HepG2 (cell line): ENCODE measurements around the gene LRP10. TPM values are rescaled to one million over a fixed set of nuclear protein-coding genes. Genes with fewer than 3 reads are reported as not detected.

Experiments
- ATRX ChIP-seq: sonication (generic); formaldehyde crosslinking; IDR thresholded peaks from 2 replicates; pipeline ENCODE4 v1.4.0; 2020; ENCODE audit warnings: missing genetic modification reagents, borderline replicate concordance
- GATAD2A ChIP-seq: IDR thresholded peaks from 2 replicates; pipeline ENCODE4 v1.6.1; 2016
- HDAC6 ChIP-seq: fragments of 200-600 bp; sonication (generic); IDR thresholded peaks from 2 replicates; pipeline ENCODE4 v1.7.0; 2017; ENCODE audit warnings: mild to moderate bottlenecking, antibody characterized with exemption, low read length, low read depth
- MXI1 ChIP-seq: IDR thresholded peaks from 3 replicates; pipeline ENCODE4 v1.6.1; 2012; ENCODE audit warnings: low read depth, low read length, inconsistent platforms, borderline replicate concordance
- MYC ChIP-seq: sonication (generic); formaldehyde crosslinking; IDR thresholded peaks from 2 replicates; pipeline ENCODE4 v1.9.0; 2021; ENCODE audit warnings: missing genetic modification reagents, borderline replicate concordance
- NFKB2 ChIP-seq: sonication (generic); formaldehyde crosslinking; IDR thresholded peaks from 2 replicates; pipeline ENCODE4 v1.4.0; 2020; ENCODE audit warnings: missing genetic modification reagents, borderline replicate concordance
- PHF20 ChIP-seq: sonication (generic); formaldehyde crosslinking; IDR thresholded peaks from 2 replicates; pipeline ENCODE4 v1.5.0; 2020; ENCODE audit warnings: mild to moderate bottlenecking, missing genetic modification reagents
- PRDM4 ChIP-seq: sonication (generic); formaldehyde crosslinking; IDR thresholded peaks from 2 replicates; pipeline ENCODE4 v1.9.0; 2021; ENCODE audit warnings: missing genetic modification reagents, borderline replicate concordance
- SP1 ChIP-seq, 2 experiments: fragments of 450-650 bp in 1 of 2; sonication (generic) in 1 of 2; formaldehyde crosslinking in 1 of 2; IDR thresholded peaks; 2 replicates each; pipeline versions ENCODE4 v1.4.0 to v1.6.1; 2016 to 2020; ENCODE audit warnings: missing genetic modification reagents in 1 of 2
- SP2 ChIP-seq: sonication (generic); formaldehyde crosslinking; IDR thresholded peaks from 2 replicates; pipeline ENCODE4 v1.5.1; 2020; ENCODE audit warnings: mild to moderate bottlenecking, missing genetic modification reagents
- THYN1 ChIP-seq: sonication (generic); formaldehyde crosslinking; IDR thresholded peaks from 2 replicates; pipeline ENCODE4 v1.8.1; 2023; ENCODE audit warnings: low read depth, mild to moderate bottlenecking, moderate library complexity, missing genetic modification reagents, borderline replicate concordance
- TRIM24 ChIP-seq: sonication (generic); formaldehyde crosslinking; IDR thresholded peaks from 2 replicates; pipeline ENCODE4 v1.8.0; 2022; ENCODE audit warnings: mild to moderate bottlenecking, missing genetic modification reagents
- U2AF1 ChIP-seq: fragments of 200-400 bp; formaldehyde crosslinking; optimal IDR thresholded peaks from 2 replicates; pipeline ENCODE3; 2017; ENCODE audit warnings: mild to moderate bottlenecking, low read depth, low read length
- ZFAT ChIP-seq: sonication (generic); formaldehyde crosslinking; conservative IDR thresholded peaks from 2 replicates; pipeline ENCODE4 v1.8.1; 2023; ENCODE audit warnings: missing genetic modification reagents, inconsistent platforms
- ZNF766 ChIP-seq: sonication (generic); formaldehyde crosslinking; IDR thresholded peaks from 2 replicates; pipeline ENCODE4 v1.5.0; 2020; ENCODE audit warnings: missing genetic modification reagents, borderline replicate concordance
- polyA plus RNA-seq, 8 experiments: library from polyadenylated mRNA; depleted of rRNA in 3 of 8; stranded (reverse) in 7 of 8; unstranded in 1 of 8; fragments of >200 nt; fragmentation: Illumina TruSeq in 4 of 8; extraction: Trizol in 4 of 8; gene quantifications; 2 replicates each; pipeline versions ENCODE4 v1.2.1 to v1.2.3, GENCODE V29; 2011 to 2016; ENCODE audit warnings: low read depth in 4 of 8, missing spikeins in 1 of 8, mixed read lengths in 1 of 8; ENCODE audit not compliant: insufficient read depth in 1 of 8
- total RNA-seq, 5 experiments: library from RNA; depleted of rRNA; stranded (reverse); fragments of >200 nt; fragmentation: Illumina TruSeq; extraction: Trizol; gene quantifications; 2 replicates each; pipeline ENCODE4 v1.2.3, GENCODE V29; 2016; ENCODE audit warnings: low read depth in 1 of 5
- TF ChIP-seq, protein P1 (sequence below): IDR thresholded peaks from 2 replicates; pipeline ENCODE4 v1.6.1; 2016; ENCODE audit warnings: mild to moderate bottlenecking, missing biosample characterization, missing genetic modification reagents
- TF ChIP-seq, protein P2 (sequence below): sonication (generic); formaldehyde crosslinking; IDR thresholded peaks from 2 replicates; pipeline ENCODE4 v1.4.0; 2020; ENCODE audit warnings: missing genetic modification reagents; ENCODE audit errors: not compliant biosample characterization
- TF ChIP-seq, protein P3 (sequence below): sonication (generic); formaldehyde crosslinking; IDR thresholded peaks from 2 replicates; pipeline ENCODE4 v1.4.0; 2020; ENCODE audit warnings: missing genetic modification reagents
- TF ChIP-seq, protein P4 (sequence below): sonication (generic); formaldehyde crosslinking; conservative IDR thresholded peaks from 2 replicates; pipeline ENCODE4 v1.5.0; 2020; ENCODE audit warnings: missing genetic modification reagents

Gene LRP10
- total and polyA plus RNA-seq, 2 of the 13 experiments (the other 11 are each of a cell fraction or from before 2014, with no cell fraction given) = 16.9 to 45.2 TPM

DNA sequence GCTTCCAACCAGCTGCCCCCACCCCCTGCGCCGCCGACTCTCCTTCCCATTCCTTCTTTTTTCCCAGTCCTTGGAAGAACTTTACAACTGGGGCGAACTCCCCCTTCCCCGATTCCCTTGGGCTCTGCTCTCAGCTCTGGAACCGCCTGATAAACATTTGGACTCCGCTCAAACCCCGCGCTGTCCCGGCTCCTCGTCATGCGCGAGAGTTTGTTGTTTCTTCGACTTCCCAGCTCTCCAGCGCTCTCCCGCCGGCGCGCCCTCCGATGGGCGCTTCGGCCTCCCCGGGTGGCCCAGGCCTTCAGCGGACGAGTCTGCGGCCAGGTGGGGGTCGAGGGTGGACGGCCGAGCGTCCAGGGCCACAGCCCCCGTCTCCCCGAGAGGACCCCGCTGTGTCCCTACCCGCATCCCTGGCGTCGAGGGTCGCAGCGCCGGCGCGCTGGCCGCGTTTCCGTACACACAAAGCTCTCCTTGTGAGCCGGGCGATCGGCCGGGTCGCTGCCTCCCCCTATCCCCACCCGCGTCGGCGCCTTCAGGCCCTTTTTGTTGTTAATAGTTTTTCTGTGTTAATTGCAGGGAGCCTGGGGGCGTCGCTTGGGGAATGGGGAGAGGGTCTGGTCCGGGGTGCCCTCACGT is 34.3 kb upstream of the LRP10 start (continued):
- TF ChIP-seq ATRX (CRISPR knock-in tag) = no peak
- TF ChIP-seq MXI1 = no peak
- TF ChIP-seq HDAC6 = no peak
- no peak for TF ChIP-seq PRDM4 (CRISPR knock-in tag)
- TF ChIP-seq NFKB2 (CRISPR knock-in tag) = peak; percentile 23; the same call in 1 of the 2 replicates
- no peak for TF ChIP-seq ZNF766 (CRISPR knock-in tag)
- no peak for TF ChIP-seq GATAD2A (CRISPR knock-in tag)
- TF ChIP-seq PHF20 (CRISPR knock-in tag) = peak; percentile 48
- no peak for TF ChIP-seq THYN1 (CRISPR knock-in tag)
- no peak for TF ChIP-seq TRIM24 (CRISPR knock-in tag)
- TF ChIP-seq, protein P1, sequence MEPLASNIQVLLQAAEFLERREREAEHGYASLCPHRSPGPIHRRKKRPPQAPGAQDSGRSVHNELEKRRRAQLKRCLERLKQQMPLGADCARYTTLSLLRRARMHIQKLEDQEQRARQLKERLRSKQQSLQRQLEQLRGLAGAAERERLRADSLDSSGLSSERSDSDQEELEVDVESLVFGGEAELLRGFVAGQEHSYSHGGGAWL (CRISPR knock-in tag) = peak; percentile 81; the same call in 1 of the 2 replicates
- TF ChIP-seq SP1 (IDR thresholded peaks at IDR 0.05) = no peak
- TF ChIP-seq SP1 (CRISPR knock-in tag; IDR thresholded peaks at IDR 0.05) = no peak
- TF ChIP-seq, protein P2, sequence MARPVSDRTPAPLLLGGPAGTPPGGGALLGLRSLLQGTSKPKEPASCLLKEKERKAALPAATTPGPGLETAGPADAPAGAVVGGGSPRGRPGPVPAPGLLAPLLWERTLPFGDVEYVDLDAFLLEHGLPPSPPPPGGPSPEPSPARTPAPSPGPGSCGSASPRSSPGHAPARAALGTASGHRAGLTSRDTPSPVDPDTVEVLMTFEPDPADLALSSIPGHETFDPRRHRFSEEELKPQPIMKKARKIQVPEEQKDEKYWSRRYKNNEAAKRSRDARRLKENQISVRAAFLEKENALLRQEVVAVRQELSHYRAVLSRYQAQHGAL (CRISPR knock-in tag) = no peak
- TF ChIP-seq, protein P3, sequence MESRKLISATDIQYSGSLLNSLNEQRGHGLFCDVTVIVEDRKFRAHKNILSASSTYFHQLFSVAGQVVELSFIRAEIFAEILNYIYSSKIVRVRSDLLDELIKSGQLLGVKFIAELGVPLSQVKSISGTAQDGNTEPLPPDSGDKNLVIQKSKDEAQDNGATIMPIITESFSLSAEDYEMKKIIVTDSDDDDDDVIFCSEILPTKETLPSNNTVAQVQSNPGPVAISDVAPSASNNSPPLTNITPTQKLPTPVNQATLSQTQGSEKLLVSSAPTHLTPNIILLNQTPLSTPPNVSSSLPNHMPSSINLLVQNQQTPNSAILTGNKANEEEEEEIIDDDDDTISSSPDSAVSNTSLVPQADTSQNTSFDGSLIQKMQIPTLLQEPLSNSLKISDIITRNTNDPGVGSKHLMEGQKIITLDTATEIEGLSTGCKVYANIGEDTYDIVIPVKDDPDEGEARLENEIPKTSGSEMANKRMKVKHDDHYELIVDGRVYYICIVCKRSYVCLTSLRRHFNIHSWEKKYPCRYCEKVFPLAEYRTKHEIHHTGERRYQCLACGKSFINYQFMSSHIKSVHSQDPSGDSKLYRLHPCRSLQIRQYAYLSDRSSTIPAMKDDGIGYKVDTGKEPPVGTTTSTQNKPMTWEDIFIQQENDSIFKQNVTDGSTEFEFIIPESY = peak; percentile 67; the same call in 1 of the 2 replicates
- TF ChIP-seq ZFAT (CRISPR knock-in tag) = no peak
- TF ChIP-seq, protein P4, sequence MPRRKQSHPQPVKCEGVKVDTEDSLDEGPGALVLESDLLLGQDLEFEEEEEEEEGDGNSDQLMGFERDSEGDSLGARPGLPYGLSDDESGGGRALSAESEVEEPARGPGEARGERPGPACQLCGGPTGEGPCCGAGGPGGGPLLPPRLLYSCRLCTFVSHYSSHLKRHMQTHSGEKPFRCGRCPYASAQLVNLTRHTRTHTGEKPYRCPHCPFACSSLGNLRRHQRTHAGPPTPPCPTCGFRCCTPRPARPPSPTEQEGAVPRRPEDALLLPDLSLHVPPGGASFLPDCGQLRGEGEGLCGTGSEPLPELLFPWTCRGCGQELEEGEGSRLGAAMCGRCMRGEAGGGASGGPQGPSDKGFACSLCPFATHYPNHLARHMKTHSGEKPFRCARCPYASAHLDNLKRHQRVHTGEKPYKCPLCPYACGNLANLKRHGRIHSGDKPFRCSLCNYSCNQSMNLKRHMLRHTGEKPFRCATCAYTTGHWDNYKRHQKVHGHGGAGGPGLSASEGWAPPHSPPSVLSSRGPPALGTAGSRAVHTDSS = no peak
- peak; percentile 38; the same call in 1 of the 2 replicates for TF ChIP-seq MYC (CRISPR knock-in tag)
- TF ChIP-seq SP2 (CRISPR knock-in tag) = no peak; the same call in 1 of the 2 replicates
- TF ChIP-seq U2AF1 = no peak
